Activated CD8-positive, alpha-beta T cell treated with anti-CD3 and anti-CD28 coated beads for 36 hours (primary cell): ENCODE data around the gene MCF2L. TPM values are rescaled to one million over a fixed set of nuclear protein-coding genes. Genes with fewer than 3 reads are reported as not detected.

Source experiments
- total RNA-seq, 2 experiments: library from RNA; stranded (reverse); gene quantifications; one replicate each; pipeline ENCODE4 v1.2.3, GENCODE V29; 2021

Gene MCF2L
- total RNA-seq, 2 experiments from 2014 or later = 7.6 to 8.9 TPM

Other genes starting within 250 kb of the MCF2L start
- under 1 TPM; 0.20 to 0.45 TPM for gene F7, start 136.6 kb downstream of the MCF2L start, total RNA-seq
- gene F10, start 153.6 kb downstream of the MCF2L start, total RNA-seq = not detected
- gene PROZ, start 189.4 kb downstream of the MCF2L start, total RNA-seq = not detected
- 10 to 100 TPM; 75.8 to 79.0 TPM for gene PCID2, start 239.5 kb downstream of the MCF2L start, total RNA-seq
- 10 to 100 TPM; 81.5 to 81.7 TPM for gene CUL4A, start 240.4 kb downstream of the MCF2L start, total RNA-seq